AG20443 (cell line): ENCODE data around the gene FKBP11.
A peak's percentile ranks its signal among the peaks of the same experiment; 100 is the strongest.

Source experiments
- DNase-seq: peaks from one replicate; pipeline ENCODE4 v3.0.0; 2012; ENCODE audit warnings: low spot score, mixed read lengths

FKBP11 gene

GRCh38 chr12:48925304-48926011 is at the start of gene FKBP11:
Gene FKBP11, minus strand, starts transcription at chr12:48925492. Its CDS starts 64 bp downstream, at chr12:48925428.
- peak; percentile 93 for DNase-seq

DNA sequence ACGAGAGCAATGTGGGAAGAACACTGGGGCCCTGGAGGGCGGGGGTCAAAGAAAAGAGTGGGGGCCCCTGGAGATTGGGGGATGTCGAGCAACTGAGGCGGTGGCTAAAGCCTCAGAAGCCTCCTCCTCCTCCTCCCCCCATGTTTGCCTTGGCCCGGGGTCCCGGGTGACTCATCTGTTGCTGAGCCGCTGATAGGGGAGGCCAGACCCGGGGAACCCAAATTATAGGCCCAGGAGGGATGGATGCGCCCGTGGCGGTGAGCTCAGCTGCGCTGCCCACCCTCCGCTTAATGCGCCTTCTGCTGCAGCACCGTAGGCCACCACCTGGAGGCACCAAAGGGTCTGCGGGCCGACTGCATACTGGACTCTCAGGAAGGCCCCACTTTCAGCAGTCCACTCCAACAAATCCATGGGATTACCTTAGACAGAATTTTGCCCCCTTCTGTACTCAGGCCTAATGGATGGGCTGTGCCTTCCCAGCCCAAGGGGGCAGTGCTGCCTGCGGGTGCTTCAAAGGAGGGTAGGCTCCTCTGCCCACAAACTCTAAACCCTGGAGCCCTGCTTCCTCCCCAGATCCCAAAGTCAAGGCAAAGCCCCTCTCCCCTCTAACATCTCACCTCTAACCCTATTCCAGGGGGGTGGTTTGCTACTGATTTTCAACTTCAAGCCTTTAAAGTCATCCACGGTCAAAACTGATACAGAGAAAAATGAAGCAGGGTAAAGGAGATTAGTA is 48.8 kb upstream of the FKBP11 start:
- DNase-seq: no peak

DNA sequence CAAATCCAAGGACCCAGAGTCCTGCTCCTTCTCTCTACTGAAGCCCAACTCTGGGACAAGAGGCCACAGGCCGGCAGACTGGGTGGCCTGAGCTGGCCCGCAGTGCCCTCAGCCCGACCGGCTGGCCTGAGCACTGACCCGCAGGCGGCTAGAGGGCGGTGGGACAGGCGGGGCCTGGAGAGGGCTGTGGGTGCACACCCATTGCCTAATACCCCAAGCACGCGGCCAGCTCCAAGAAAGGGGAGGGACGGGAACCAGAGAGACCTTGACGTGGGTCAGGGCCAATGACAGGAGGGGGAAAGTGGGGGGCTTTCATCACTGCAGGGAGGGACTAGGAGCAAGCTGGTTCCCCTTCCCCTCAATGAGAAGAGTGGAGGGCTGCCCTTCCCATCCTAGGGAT is 48.2 kb upstream of the FKBP11 start:
- DNase-seq: peak; percentile 76

DNA sequence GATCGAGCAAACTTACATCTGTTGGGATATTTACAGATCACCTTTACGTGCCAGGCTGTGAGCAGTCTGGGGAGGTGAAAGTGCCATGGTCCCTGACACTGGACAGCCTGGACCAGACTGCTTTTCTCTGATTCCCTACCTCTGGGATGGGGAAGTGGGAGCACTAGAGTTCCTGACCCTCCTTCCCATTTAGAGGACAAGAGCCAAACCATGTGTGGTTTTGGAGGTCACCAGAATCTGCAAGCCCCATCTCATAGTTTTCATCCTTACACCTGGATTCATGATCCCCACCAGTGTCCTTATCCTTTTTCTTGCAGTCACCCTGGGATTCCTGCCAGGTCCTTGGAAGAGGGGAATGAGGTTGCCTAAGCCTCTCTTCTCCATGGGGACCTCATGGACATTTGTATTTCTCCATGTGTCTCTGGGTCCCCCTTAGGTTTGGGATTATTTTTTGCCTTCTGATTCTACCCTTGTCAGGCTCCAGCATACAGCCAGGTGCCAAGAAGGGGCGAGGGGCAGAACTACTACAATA is 47.7 kb upstream of the FKBP11 start:
- DNase-seq: peak; percentile 11

DNA sequence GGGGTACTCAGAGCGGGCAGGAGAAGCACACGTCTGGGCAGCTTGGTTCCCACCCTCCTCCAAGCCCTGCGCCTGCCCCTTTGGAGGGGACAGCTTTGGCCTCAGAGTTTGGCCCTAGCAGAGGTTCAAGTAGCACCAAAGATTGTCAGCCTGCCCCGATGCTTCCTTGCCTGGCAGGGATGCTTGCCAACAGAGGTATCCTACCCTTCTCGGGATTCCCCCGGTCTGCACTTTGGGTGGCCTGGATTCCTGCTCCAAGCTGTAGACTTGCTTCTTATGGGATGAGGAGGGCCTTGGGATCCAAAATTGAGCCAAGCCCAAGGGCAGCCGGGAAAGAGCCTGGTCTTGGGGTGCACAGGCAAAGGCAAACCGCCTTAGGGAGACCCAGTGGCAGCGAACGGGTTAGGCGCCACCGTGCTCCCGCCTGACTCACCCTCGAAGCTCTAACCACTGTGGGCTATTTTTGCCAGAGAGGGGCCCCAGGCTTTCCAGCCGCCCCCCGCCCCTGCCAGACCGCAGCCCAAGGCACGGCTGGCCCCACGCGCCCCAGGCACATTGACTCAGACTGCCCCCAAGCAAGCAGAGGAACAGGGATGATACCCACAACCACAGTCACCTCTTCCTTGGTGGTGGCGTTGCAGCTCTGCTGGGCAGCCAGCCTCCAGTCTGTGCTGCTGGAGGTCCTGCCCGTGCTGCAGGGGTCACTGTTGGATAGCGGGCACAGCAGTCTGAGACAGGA is 47.1 kb upstream of the FKBP11 start:
- DNase-seq: peak; percentile 51

DNA sequence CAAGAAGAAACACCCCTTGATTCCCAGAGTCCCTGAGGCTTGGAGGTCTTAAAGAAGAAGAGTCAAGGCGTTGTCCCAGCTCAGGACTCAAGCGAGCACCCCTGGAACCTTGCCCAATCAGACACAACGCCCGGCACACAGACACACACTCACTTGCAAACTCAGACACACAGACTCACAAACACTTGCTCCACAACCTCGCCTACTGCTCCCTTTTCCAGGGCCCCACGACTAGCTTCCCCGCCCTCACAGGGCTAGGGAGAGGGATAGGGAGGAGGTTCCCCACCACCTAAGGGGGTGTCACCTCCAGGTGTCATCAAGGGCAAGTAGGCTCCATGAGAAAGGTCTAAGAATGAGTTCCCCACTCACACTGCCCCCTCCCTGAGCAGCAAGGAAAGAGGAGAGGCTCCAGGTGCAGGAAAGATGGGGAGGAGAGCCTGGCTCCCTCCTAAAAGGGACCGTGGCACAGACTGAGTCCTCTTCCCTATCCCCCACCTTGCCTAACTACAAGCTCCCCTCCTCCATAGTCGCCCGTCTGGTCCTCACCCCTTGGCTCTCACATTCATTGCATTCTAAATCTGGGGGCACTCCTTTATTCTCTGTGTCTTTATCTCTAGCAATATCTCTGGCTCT is 45.5 kb upstream of the FKBP11 start:
- DNase-seq: no peak

GRCh38 chr12:48969833-48970701 is 44.8 kb upstream of the FKBP11 start:
- DNase-seq: peak; percentile 58

DNA sequence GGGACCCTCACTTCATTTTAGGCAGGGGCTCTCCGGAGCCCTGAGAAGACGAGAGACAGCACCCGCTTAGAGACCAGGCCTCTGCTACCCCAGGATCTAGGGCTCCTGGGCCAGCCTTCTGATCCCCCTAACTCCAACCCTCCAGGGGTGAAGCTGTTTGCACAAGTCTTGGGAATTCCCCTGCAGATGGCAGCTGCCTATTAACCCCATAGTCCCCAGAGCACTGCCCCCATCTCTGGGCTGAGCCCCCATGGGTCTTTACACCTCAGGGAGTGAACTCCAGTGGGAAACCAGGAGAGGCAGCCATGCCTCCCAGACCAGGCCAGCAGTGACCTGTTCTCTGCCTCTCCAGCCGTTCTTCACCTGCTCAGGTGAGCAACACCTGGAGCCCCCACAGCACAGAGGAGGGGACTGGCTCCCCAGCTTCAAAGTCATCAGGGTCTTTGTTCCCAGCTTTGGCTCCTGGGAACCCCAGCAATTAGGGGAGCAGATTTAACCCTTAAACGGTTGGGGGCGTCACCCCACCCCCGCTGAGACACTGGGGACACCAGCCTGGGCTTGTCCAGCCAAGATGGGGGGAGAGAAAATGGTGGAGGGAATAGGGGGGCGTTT is 44.0 kb upstream of the FKBP11 start:
- DNase-seq: peak; percentile 6

DNA sequence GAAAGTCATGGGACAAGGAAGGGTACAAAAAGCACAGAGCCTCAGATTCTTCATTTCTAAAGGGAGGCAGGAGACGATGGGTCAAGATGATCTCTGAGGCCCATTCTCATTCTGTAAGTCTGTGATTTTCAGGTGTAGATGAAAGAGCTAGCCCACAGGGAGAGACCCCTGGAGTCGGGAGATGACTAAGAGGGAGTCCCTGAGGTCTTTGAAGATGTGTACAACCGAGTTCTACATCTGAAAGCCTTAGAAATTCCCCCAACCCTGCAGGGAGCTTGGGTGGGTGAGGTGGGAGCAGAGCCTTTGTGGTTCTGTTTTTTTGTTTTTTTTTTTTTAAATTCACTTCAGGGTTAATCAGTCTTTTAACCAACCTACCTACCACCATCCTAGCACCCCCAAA is 43.2 kb upstream of the FKBP11 start:
- no peak for DNase-seq

GRCh38 chr12:48967991-48968390 is 42.7 kb upstream of the FKBP11 start:
- DNase-seq: no peak

DNA sequence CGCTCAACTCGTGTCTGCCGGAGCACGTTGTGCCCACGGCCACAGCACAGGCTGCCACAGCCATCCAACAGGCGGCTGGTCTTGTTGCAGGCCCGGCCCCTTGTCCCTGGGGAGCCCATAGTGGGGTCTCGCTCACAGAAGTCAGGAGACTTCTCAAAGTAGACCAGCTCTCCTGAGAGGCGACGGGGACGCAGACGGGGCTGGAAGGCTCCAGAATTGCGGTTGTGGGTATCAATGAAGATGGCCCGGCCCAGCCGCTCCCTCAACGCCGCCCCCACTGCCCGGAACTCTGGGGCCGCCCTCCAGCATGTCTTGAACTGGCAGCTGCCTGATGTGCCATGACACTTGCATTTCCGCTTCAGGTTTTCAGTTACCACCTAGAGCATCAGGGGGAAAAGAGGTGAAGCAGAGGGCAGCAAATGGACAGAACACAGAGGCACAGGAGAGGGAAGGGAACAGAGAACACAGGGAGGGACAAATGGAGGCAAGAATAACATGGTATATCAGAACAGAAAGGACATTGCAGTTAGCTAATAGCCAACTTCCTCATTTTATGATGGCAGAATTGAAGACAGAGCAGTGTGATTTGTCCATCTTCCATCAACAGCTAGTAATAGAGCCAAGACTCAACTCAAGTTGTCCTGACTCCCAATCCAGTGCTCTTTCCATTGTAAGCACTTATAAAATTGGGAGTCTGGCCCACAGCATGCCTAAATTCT is 41.0 kb upstream of the FKBP11 start:
- DNase-seq: no peak

- DNase-seq: peak; percentile 51
Observed at GRCh38 chr12:48965298-48965838, 40.1 kb upstream of the FKBP11 start.

- no peak for DNase-seq
Observed at GRCh38 chr12:48961801-48962200, 36.5 kb upstream of the FKBP11 start.

DNA sequence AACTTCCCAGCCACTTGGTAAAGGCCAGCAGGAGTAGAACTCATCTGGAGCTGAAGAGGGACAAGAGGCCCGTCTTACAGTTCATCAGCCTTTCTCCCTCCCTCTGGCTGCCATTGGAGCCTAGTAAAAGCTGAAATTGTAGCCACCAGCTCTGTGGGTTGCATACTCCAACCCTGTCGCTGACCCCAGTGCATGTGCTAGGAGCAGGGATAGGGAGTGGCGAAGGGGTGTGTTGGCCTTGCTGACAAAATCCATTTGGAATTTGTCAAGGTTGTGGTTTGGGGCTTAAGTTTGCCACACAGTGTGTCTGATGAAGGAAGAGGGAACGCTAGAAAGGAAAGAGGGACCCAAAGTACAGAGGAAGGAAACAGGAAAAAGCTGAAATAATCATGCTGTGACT is 36.0 kb upstream of the FKBP11 start:
- peak; percentile 19 for DNase-seq

DNA sequence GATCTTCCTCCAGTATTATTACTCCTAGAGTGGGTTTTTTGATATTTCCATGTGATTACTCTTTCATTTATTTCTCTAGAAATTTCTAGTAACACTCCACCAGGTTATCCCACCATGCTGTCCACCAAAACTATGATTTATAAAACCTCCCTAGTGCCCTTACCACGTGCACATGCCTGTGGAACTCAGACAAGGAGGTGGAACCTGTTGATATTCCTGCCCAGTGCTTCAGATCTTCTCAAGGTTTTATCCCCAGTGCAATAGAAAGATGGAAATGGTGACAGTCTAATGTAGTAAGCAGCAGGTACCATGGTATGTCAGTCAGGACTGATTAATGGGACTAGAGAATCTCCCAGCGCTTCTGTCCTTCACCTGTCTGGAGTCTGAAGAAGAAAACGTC is 35.5 kb upstream of the FKBP11 start:
- no peak for DNase-seq

GRCh38 chr12:48958049-48958388 is 32.7 kb upstream of the FKBP11 start:
- DNase-seq: no peak

- DNase-seq: peak; percentile 97
Observed at GRCh38 chr12:48957141-48958048, 32.1 kb upstream of the FKBP11 start, which contains the start of gene ARF3. Gene ARF3, minus strand, starts transcription at chr12:48957487. Its CDS starts 16,392 bp downstream, at chr12:48941095.

- DNase-seq: peak; percentile 94
Observed at GRCh38 chr12:48956279-48957140, 31.2 kb upstream of the FKBP11 start.
